ENCODE data around the gene CATSPER4.

DNA sequence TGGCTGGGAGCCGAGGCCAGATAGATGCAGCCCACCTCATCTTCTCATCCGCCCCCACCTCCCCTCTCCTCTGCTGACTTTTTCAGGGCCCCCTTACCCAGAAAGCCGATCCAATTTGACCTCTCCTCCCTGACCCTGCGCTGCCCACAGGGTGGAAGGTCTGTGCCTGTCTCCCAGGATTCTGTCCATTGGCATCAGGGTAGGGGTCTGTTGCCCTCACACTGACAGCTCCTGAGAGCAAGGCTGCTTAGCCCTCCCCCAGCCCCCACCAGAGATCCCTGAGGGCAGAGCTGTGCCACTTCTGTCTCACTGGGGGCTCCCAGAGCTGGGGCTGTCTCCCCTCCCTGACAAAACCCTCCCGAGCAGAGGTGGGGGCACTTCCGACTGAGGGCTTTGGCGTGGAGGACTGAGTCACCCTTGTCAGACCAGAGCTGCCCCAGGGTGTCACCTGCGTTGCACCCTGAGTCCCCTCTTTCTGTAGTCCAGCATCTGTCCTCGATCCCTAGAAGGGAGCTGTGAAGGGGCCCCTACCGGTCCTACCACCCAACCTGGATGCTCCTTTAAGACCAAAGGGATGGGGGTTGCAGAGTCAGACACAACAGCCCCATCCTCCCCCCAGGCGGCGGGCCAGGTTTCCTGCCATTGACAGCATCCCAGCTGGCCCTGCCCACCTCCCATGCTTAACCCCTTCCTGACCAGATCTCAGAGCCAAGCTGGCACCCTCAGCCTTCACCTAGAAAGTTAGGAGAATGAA, 33.9 kb upstream of the CATSPER4 start:
- TF ChIP-seq, protein P1, sequence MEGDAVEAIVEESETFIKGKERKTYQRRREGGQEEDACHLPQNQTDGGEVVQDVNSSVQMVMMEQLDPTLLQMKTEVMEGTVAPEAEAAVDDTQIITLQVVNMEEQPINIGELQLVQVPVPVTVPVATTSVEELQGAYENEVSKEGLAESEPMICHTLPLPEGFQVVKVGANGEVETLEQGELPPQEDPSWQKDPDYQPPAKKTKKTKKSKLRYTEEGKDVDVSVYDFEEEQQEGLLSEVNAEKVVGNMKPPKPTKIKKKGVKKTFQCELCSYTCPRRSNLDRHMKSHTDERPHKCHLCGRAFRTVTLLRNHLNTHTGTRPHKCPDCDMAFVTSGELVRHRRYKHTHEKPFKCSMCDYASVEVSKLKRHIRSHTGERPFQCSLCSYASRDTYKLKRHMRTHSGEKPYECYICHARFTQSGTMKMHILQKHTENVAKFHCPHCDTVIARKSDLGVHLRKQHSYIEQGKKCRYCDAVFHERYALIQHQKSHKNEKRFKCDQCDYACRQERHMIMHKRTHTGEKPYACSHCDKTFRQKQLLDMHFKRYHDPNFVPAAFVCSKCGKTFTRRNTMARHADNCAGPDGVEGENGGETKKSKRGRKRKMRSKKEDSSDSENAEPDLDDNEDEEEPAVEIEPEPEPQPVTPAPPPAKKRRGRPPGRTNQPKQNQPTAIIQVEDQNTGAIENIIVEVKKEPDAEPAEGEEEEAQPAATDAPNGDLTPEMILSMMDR (IDR thresholded peaks at IDR 0.05) = no peak
- TF ChIP-seq POLR2A (IDR thresholded peaks at IDR 0.05) (no peak), POLR2AphosphoS5 (IDR thresholded peaks at IDR 0.05) (no peak), EP300 (IDR thresholded peaks at IDR 0.05) (no peak)
